GM19193 (cell line): ENCODE data around the gene CNEP1R1.

ENCODE experiments used
- POLR2A ChIP-seq: IDR thresholded peaks from 4 replicates; pipeline ENCODE4 v1.6.1; 2011; ENCODE audit not compliant: insufficient read depth, insufficient read length; ENCODE audit errors: extremely low read depth

CNEP1R1 gene

GRCh38 chr16:50006964-50007363 lies 18.1 kb upstream of the CNEP1R1 start:
- no peak for TF ChIP-seq POLR2A

GRCh38 chr16:50007744-50008143 lies 17.3 kb upstream of the CNEP1R1 start:
- no peak for TF ChIP-seq POLR2A

DNA sequence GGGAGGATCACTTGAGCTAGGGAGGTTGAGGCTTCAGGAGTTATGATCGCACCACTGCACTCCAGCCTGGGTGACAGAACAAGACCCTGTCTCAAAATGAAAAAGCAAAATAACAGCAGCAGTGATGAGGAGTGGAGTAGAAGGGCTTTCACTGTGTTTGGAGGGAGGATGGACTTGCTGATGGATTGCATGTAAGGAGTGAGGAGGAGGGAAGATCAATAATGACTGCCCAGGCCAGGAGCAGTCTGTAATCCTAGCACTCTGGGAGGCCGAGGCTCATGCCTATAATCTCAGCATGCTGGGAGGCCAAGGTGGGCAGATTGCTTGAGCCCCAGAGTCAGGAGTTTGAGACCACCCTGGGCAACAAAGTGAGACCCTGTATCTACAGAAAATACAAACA lies 14.8 kb upstream of the CNEP1R1 start:
- no peak for TF ChIP-seq POLR2A

GRCh38 chr16:50011707-50012106 lies 13.3 kb upstream of the CNEP1R1 start:
- TF ChIP-seq POLR2A = no peak

GRCh38 chr16:50012182-50012581 lies 12.8 kb upstream of the CNEP1R1 start:
- TF ChIP-seq POLR2A = no peak

- no peak for TF ChIP-seq POLR2A
Observed at GRCh38 chr16:50015631-50016030, 9.4 kb upstream of the CNEP1R1 start.

GRCh38 chr16:50017553-50017952 lies 7.5 kb upstream of the CNEP1R1 start:
- no peak for TF ChIP-seq POLR2A

DNA sequence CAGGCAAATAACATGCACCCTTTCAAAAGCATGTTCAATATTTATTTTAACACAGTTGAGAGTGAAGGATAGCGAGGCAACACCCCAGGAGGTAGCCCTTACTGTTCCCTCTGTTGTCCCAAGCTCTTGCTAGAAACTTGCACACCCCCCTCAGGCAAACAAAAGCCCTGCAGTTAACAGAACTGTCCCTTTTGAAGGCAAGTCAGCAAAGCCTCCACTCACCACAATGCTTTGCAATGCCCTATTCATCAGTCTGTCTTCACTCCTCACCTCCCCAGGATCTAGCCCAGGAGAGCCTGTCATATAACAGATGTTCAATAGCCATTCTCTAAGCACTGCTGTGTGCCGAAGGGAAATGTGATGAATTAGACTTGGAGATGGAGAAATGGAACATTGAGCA lies 3.5 kb upstream of the CNEP1R1 start:
- no peak for TF ChIP-seq POLR2A

DNA sequence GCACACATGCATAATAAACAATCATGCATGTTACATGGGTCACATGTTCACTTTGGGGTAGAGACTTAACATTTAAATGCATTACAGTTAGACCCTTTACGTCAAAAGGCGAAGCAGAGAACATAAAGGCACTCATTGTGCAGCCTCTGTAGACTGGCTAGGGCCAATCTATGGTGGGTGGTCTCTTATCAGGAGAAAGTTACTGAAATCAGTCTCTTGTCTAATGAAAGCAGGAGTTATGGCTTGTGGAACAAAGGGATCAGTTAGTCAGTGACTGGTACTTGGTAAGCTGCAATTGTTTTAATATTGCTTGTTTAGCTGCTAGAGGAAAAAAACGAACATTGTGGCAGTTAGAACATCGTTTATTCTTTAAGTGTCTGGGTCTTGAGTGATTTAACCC lies 1.4 kb upstream of the CNEP1R1 start:
- no peak for TF ChIP-seq POLR2A

GRCh38 chr16:50024207-50024606 lies 818 bp upstream of the CNEP1R1 start:
- no peak for TF ChIP-seq POLR2A

DNA sequence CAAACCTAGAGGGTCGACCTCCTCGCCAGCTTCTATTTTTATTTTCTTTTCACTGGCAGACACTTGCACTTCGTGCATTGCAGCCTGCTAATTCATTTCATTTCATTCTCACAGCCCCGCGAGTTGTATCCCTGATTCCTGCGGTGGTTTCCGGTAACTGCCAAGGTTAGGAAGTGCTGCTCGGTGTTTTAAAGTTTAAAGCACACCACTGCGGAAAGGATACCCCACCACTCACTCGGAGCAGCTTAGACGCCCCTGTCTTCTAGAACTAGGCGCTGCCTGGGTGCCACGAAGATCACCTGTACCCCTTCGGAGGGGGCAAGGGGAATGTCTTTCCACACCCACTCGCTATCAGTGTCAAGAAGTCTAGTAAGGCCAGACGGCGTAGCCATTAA lies 509 bp downstream of the CNEP1R1 start:
- no peak for TF ChIP-seq POLR2A

DNA sequence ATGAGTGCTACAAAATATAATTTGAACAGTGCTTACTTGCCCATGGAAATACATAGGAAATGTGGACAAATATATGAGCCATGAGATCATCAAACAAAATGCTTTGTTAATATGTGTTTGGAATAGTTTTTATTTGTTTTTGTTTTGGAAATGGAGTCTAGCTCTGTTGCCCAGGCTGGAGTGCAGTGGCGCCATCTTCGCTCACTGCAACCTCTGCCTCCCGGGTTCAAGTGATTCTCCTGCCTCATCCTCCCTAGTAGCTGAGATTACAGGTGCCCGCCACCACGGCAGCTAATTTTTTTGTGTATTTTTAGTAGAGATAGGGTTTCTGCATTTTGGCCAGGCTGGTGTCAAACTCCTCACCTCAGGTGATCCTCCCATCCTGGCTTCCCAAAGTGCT lies 2.8 kb downstream of the CNEP1R1 start:
- TF ChIP-seq POLR2A = no peak

GRCh38 chr16:50035468-50035992 lies 10.5 kb downstream of the CNEP1R1 start:
- TF ChIP-seq POLR2A = no peak

DNA sequence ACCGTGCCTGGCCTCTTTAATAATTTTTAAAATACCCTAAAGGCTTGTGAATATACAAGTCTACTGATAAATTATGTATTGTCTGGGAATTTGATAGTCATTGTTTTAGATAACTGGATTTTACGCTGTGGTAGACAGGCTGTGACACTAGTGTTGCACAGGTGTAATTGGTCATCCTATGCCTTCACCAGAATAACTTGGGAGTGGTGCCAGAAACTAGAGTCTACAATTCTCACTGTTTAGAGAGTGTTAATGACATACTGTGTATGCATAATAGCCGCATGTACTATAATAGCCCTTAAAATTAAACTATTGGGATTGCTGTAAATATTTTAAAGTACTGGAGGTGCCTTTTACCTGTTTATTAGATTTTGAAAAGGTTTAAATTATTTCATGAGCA lies 11.4 kb downstream of the CNEP1R1 start:
- TF ChIP-seq POLR2A = no peak

- no peak for TF ChIP-seq POLR2A
Observed at GRCh38 chr16:50037662-50038220, 12.7 kb downstream of the CNEP1R1 start.

DNA sequence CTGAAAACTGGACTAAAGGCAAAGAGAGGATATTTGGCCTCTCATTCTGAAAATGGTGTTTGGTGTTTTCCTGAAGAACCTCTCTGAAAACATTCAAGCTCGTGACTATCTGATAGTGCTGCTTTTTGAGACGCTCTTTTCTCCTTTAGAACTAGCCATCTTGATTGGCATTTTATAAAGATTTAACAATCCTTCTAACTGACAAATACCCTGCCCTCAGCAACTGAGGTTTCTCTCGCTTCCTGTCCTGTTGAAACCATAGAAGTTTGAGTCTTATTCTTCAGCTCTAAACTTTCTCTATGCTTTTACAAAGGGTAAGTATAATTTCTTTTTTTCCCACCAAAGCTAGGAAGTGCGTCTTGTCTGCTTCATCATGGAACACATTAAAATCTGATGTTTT lies 13.3 kb downstream of the CNEP1R1 start:
- TF ChIP-seq POLR2A = no peak
